SK-N-SH treated with all-trans-retinoic acid at 6 μM for 48 hours (cell line): ENCODE results near the gene QRSL1.

Experiments used
- ARNTL ChIP-seq: fragments of 450-650 bp; formaldehyde crosslinking; IDR thresholded peaks from 2 replicates; pipeline ENCODE4 v1.5.0; 2020; ENCODE audit warnings: low read depth, mild to moderate bottlenecking, moderate library complexity, borderline replicate concordance
- CSRNP3 ChIP-seq: fragments of 250-450 bp; sonication (Bioruptor Pico); IDR thresholded peaks from 2 replicates; pipeline ENCODE4 v1.5.1; 2021; ENCODE audit warnings: mild to moderate bottlenecking, moderate library complexity
- ESRRG ChIP-seq: fragments of 250-450 bp; sonication (Bioruptor Pico); IDR thresholded peaks from 2 replicates; pipeline ENCODE4 v1.6.1; 2021; ENCODE audit warnings: mild to moderate bottlenecking
- RARB ChIP-seq: fragments of 250-450 bp; sonication (Bioruptor Pico); IDR thresholded peaks from 2 replicates; pipeline ENCODE4 v1.8.0; 2021; ENCODE audit warnings: mild to moderate bottlenecking, moderate library complexity
- SNAI2 ChIP-seq: fragments of 250-450 bp; sonication (Bioruptor Pico); IDR thresholded peaks from 2 replicates; pipeline ENCODE4 v1.5.0; 2020; ENCODE audit warnings: mild to moderate bottlenecking, moderate library complexity
- TCF4 ChIP-seq: fragments of 250-450 bp; sonication (Bioruptor Pico); IDR thresholded peaks from 2 replicates; pipeline ENCODE4 v1.8.0; 2021; ENCODE audit warnings: mild to moderate bottlenecking, moderate library complexity, borderline replicate concordance
- TOX ChIP-seq: fragments of 250-450 bp; sonication (Bioruptor Pico); IDR thresholded peaks from 2 replicates; pipeline ENCODE4 v1.8.0; 2021; ENCODE audit warnings: mild to moderate bottlenecking, moderate library complexity, borderline replicate concordance
- ZC3H10 ChIP-seq: fragments of 250-450 bp; sonication (Bioruptor Pico); IDR thresholded peaks from 2 replicates; pipeline ENCODE4 v1.5.1; 2021; ENCODE audit warnings: mild to moderate bottlenecking, moderate library complexity
- ZFP3 ChIP-seq: fragments of 250-450 bp; sonication (Bioruptor Pico); IDR thresholded peaks from 2 replicates; pipeline ENCODE4 v1.5.0; 2020; ENCODE audit warnings: mild to moderate bottlenecking, moderate library complexity
- ZNF565 ChIP-seq: fragments of 450-650 bp; formaldehyde crosslinking; conservative IDR thresholded peaks from 2 replicates; pipeline ENCODE4 v1.5.0; 2020; ENCODE audit warnings: low read depth, mild to moderate bottlenecking, moderate library complexity
- TF ChIP-seq, protein P1 (sequence below): fragments of 250-450 bp; sonication (Bioruptor Pico); IDR thresholded peaks from 2 replicates; pipeline ENCODE4 v1.8.0; 2020; ENCODE audit warnings: mild to moderate bottlenecking, moderate library complexity, borderline replicate concordance
- TF ChIP-seq, protein P2 (sequence below): fragments of 250-450 bp; sonication (Bioruptor Pico); IDR thresholded peaks from 2 replicates; pipeline ENCODE4 v1.5.1; 2020; ENCODE audit warnings: low read depth, mild to moderate bottlenecking, moderate library complexity

GRCh38 chr6:106702451-106703110 is 73.2 kb downstream of the QRSL1 start:
- no peak for TF ChIP-seq ARNTL
- TF ChIP-seq ZFP3, result no peak
- TF ChIP-seq TOX (CRISPR knock-in tag), result no peak
- TF ChIP-seq, protein P1, sequence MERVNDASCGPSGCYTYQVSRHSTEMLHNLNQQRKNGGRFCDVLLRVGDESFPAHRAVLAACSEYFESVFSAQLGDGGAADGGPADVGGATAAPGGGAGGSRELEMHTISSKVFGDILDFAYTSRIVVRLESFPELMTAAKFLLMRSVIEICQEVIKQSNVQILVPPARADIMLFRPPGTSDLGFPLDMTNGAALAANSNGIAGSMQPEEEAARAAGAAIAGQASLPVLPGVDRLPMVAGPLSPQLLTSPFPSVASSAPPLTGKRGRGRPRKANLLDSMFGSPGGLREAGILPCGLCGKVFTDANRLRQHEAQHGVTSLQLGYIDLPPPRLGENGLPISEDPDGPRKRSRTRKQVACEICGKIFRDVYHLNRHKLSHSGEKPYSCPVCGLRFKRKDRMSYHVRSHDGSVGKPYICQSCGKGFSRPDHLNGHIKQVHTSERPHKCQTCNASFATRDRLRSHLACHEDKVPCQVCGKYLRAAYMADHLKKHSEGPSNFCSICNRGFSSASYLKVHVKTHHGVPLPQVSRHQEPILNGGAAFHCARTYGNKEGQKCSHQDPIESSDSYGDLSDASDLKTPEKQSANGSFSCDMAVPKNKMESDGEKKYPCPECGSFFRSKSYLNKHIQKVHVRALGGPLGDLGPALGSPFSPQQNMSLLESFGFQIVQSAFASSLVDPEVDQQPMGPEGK (CRISPR knock-in tag), result no peak
- no peak for TF ChIP-seq ZC3H10 (CRISPR knock-in tag)
- no peak for TF ChIP-seq RARB (CRISPR knock-in tag)
- no peak for TF ChIP-seq ZNF565 (CRISPR knock-in tag)
- TF ChIP-seq ESRRG (CRISPR knock-in tag), result no peak
- no peak for TF ChIP-seq CSRNP3
- no peak for TF ChIP-seq TCF4 (CRISPR knock-in tag)
- TF ChIP-seq SNAI2, result no peak
- TF ChIP-seq, protein P2, sequence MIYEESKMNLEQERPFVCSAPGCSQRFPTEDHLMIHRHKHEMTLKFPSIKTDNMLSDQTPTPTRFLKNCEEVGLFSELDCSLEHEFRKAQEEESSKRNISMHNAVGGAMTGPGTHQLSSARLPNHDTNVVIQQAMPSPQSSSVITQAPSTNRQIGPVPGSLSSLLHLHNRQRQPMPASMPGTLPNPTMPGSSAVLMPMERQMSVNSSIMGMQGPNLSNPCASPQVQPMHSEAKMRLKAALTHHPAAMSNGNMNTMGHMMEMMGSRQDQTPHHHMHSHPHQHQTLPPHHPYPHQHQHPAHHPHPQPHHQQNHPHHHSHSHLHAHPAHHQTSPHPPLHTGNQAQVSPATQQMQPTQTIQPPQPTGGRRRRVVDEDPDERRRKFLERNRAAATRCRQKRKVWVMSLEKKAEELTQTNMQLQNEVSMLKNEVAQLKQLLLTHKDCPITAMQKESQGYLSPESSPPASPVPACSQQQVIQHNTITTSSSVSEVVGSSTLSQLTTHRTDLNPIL, result no peak
